ENCODE measurements around the gene CEBPE.

DNA sequence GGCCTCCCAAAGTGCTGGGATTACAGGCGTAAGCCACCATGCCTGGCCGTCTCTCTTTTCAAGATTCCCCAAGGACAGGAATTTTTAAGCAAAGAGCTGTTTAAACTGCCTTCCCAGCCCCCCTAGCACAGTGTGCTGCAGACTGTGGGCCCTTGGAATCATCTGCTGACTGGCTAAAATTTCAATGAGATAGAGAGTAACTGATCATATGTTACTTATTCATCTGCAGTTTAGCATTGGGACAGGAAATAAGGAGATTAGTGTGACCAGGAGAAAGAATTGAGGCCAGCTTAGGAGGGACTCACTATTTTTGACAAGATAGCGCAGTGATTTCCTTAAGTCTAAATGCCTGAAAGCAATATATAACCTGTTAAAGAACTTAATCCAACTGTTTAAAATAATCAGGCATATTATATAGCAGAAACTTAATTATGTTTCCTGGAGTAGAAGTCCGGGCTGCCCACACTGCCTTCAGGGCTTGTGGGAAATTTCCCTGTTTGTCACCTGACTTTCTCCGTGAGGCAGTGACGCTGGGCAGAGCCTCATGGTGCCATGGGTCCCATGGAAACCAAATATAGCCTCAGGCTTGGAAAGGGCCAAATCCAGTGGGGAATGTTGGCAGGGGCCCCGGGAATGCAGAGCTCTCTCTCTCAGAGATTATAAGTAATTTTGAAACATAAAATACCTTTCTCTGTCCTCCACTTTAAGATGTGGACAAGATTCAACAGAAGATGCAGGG is 22.8 kb upstream of the CEBPE start:
- TF ChIP-seq, protein P1, sequence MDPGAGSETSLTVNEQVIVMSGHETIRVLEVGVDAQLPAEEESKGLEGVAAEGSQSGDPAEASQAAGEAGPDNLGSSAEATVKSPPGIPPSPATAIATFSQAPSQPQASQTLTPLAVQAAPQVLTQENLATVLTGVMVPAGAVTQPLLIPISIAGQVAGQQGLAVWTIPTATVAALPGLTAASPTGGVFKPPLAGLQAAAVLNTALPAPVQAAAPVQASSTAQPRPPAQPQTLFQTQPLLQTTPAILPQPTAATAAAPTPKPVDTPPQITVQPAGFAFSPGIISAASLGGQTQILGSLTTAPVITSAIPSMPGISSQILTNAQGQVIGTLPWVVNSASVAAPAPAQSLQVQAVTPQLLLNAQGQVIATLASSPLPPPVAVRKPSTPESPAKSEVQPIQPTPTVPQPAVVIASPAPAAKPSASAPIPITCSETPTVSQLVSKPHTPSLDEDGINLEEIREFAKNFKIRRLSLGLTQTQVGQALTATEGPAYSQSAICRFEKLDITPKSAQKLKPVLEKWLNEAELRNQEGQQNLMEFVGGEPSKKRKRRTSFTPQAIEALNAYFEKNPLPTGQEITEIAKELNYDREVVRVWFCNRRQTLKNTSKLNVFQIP (CRISPR knock-in tag; IDR thresholded peaks at IDR 0.05; ENCODE audit: borderline replicate concordance, low read depth) = no peak
- TF ChIP-seq ZNF70 (CRISPR knock-in tag; IDR thresholded peaks at IDR 0.05) = no peak
